ENCODE data around the gene EMC9. TPM values are rescaled to one million over a fixed set of nuclear protein-coding genes. Genes with fewer than 3 reads are reported as not detected.

EMC9 gene
- total and polyA plus RNA-seq, 10 of the 15 experiments (the other 5 are each of a cell fraction or from before 2014, with no cell fraction given) = 15.3 to 60.5 (median 30.3) TPM

DNA sequence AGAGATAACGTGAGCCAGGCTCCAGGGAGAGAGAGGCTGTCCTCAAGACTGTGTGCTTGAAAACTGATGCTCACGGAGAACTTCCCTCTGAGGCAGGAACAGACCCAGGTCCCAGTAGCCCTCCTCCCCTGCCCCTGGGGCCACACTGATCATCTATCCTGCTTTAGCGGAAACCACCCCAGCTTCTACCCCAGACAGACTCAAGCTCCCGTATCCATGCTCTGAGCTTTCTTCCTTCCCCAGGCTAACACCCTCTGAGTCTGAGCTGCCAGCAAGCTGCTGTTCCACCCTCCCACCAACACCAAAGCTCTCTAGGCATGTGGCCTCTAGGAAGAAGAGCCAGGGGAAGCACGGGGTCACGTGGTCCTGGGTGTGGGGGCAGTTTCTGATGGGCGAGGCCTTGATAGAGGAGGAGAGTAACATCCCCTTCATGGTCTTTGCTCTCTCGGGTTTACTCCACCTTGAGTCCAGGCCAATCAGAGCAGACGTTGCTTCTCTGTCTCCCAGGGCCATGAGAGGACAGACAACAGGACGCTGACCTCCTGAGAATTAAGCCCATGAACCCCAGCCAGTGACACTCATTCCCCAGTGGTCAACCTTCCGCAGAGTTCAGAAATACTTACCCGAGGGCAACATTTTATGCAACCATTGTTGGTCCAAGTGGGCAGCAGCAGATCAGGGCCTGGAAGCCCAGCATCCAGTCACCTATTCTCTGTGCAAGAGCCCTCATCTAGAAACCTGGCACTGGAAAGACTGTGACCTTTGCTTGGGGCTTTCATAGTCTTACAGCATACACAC, 45.9 kb downstream of the EMC9 start (continued):
- TF ChIP-seq, protein P1, sequence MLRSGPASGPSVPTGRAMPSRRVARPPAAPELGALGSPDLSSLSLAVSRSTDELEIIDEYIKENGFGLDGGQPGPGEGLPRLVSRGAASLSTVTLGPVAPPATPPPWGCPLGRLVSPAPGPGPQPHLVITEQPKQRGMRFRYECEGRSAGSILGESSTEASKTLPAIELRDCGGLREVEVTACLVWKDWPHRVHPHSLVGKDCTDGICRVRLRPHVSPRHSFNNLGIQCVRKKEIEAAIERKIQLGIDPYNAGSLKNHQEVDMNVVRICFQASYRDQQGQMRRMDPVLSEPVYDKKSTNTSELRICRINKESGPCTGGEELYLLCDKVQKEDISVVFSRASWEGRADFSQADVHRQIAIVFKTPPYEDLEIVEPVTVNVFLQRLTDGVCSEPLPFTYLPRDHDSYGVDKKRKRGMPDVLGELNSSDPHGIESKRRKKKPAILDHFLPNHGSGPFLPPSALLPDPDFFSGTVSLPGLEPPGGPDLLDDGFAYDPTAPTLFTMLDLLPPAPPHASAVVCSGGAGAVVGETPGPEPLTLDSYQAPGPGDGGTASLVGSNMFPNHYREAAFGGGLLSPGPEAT (IDR thresholded peaks at IDR 0.05; ENCODE audit: low read depth) = peak; percentile 53
- TF ChIP-seq, protein P2, sequence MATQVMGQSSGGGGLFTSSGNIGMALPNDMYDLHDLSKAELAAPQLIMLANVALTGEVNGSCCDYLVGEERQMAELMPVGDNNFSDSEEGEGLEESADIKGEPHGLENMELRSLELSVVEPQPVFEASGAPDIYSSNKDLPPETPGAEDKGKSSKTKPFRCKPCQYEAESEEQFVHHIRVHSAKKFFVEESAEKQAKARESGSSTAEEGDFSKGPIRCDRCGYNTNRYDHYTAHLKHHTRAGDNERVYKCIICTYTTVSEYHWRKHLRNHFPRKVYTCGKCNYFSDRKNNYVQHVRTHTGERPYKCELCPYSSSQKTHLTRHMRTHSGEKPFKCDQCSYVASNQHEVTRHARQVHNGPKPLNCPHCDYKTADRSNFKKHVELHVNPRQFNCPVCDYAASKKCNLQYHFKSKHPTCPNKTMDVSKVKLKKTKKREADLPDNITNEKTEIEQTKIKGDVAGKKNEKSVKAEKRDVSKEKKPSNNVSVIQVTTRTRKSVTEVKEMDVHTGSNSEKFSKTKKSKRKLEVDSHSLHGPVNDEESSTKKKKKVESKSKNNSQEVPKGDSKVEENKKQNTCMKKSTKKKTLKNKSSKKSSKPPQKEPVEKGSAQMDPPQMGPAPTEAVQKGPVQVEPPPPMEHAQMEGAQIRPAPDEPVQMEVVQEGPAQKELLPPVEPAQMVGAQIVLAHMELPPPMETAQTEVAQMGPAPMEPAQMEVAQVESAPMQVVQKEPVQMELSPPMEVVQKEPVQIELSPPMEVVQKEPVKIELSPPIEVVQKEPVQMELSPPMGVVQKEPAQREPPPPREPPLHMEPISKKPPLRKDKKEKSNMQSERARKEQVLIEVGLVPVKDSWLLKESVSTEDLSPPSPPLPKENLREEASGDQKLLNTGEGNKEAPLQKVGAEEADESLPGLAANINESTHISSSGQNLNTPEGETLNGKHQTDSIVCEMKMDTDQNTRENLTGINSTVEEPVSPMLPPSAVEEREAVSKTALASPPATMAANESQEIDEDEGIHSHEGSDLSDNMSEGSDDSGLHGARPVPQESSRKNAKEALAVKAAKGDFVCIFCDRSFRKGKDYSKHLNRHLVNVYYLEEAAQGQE (IDR thresholded peaks at IDR 0.05; ENCODE audit: low read depth, low read length) = no peak
- TF ChIP-seq PAX8 (IDR thresholded peaks at IDR 0.05) = no peak
- TF ChIP-seq BACH1 (IDR thresholded peaks at IDR 0.05; ENCODE audit: borderline replicate concordance) = no peak
- TF ChIP-seq ZNF384 (IDR thresholded peaks at IDR 0.05; ENCODE audit: borderline replicate concordance, low read depth, low read length) = no peak
- TF ChIP-seq ZNF687 (IDR thresholded peaks at IDR 0.05) = peak; percentile 92
- TF ChIP-seq SMAD1 (IDR thresholded peaks at IDR 0.05; ENCODE audit: low read depth, partially characterized antibody) = peak; percentile 93
- peak; percentile 74; the same call in 1 of the 2 replicates for TF ChIP-seq NR2F1 (conservative IDR thresholded peaks at IDR 0.05)
- TF ChIP-seq SP1 (IDR thresholded peaks at IDR 0.05; ENCODE audit: low read depth, low read length) = no peak
- TF ChIP-seq ETV6 (conservative IDR thresholded peaks at IDR 0.05 in 1 of 2, IDR thresholded peaks at IDR 0.05 in 1 of 2; ENCODE audit: borderline replicate concordance in 1 of 2, low read depth in 1 of 2) = no peak
- no peak for TF ChIP-seq CTCF (IDR thresholded peaks at IDR 0.05 in 2 of 3, conservative IDR thresholded peaks at IDR 0.05 in 1 of 3; ENCODE audit: control insufficient read depth in 2 of 3, extremely low read depth in 1 of 3, insufficient read depth in 1 of 3, low read depth in 3 of 3, low read length in 3 of 3)
- no peak for TF ChIP-seq KLF5 (IDR thresholded peaks at IDR 0.05; ENCODE audit: partially characterized antibody)
- 0 out of 2 replicates have a peak, but pooled peaks have one; percentile 28 for TF ChIP-seq TARDBP (IDR thresholded peaks at IDR 0.05; ENCODE audit: borderline replicate concordance)
- peak; percentile 50 for TF ChIP-seq RELA (IDR thresholded peaks at IDR 0.05; ENCODE audit: borderline replicate concordance, partially characterized antibody)
- no peak for TF ChIP-seq FOS (IDR thresholded peaks at IDR 0.05; ENCODE audit: borderline replicate concordance, extremely low read depth, insufficient read length)
- TF ChIP-seq, protein P3, sequence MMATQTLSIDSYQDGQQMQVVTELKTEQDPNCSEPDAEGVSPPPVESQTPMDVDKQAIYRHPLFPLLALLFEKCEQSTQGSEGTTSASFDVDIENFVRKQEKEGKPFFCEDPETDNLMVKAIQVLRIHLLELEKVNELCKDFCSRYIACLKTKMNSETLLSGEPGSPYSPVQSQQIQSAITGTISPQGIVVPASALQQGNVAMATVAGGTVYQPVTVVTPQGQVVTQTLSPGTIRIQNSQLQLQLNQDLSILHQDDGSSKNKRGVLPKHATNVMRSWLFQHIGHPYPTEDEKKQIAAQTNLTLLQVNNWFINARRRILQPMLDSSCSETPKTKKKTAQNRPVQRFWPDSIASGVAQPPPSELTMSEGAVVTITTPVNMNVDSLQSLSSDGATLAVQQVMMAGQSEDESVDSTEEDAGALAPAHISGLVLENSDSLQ (IDR thresholded peaks at IDR 0.05) = peak; percentile 37
